Measurements from ENCODE around the gene ZSCAN12. TPM values are rescaled to one million over a fixed set of nuclear protein-coding genes. Genes with fewer than 3 reads are reported as not detected.

The ZSCAN12 gene
- total and polyA plus RNA-seq, 2 of the 13 experiments (the other 11 are each of a cell fraction or from before 2014, with no cell fraction given), result 2.8 to 8.9 TPM

- TF ChIP-seq POLR2A (IDR thresholded peaks at IDR 0.05; ENCODE audit: insufficient read depth in 1 of 2, low read depth in 2 of 2, low read length in 2 of 2), result peak; percentile 47 to 51; a peak in 3 of 4 replicates
- no peak for TF ChIP-seq TBX2 (CRISPR knock-in tag; IDR thresholded peaks at IDR 0.05; ENCODE audit: borderline replicate concordance)
- no peak for TF ChIP-seq PAF1 (CRISPR knock-in tag; IDR thresholded peaks at IDR 0.05)
- TF ChIP-seq KDM2A (CRISPR knock-in tag; IDR thresholded peaks at IDR 0.05; ENCODE audit: borderline replicate concordance, low read depth), result peak; percentile 50; the same call in 1 of the 2 replicates
- no peak for TF ChIP-seq HHEX (CRISPR knock-in tag; IDR thresholded peaks at IDR 0.05)
- peak; percentile 42; the same call in 1 of the 2 replicates for TF ChIP-seq POLR2AphosphoS5 (IDR thresholded peaks at IDR 0.05; ENCODE audit: low read depth, low read length)
- TF ChIP-seq ZNF800 (CRISPR knock-in tag; IDR thresholded peaks at IDR 0.05), result no peak
- peak; percentile 66 for TF ChIP-seq ZMYM4 (CRISPR knock-in tag; IDR thresholded peaks at IDR 0.05)
- TF ChIP-seq ZFY (CRISPR knock-in tag; IDR thresholded peaks at IDR 0.05), result peak; percentile 44; the same call in 1 of the 2 replicates
- TF ChIP-seq NCOA1 (CRISPR knock-in tag; IDR thresholded peaks at IDR 0.05), result no peak
- peak; percentile 73 for TF ChIP-seq PHF20 (CRISPR knock-in tag; IDR thresholded peaks at IDR 0.05)
- no peak for TF ChIP-seq RAD21 (CRISPR knock-in tag; IDR thresholded peaks at IDR 0.05)
- TF ChIP-seq ZFP91 (CRISPR knock-in tag; IDR thresholded peaks at IDR 0.05; ENCODE audit: borderline replicate concordance), result peak; percentile 21; the same call in 1 of the 2 replicates
- 0 out of 2 replicates have a peak, but pooled peaks have one; percentile 20 for TF ChIP-seq GMEB2 (CRISPR knock-in tag; IDR thresholded peaks at IDR 0.05; ENCODE audit: low read depth)
- TF ChIP-seq ZNF280B (CRISPR knock-in tag; IDR thresholded peaks at IDR 0.05; ENCODE audit: borderline replicate concordance), result 0 out of 2 replicates have a peak, but pooled peaks have one; percentile 34
- TF ChIP-seq JDP2 (CRISPR knock-in tag; IDR thresholded peaks at IDR 0.05; ENCODE audit: borderline replicate concordance), result no peak
- peak; percentile 76; the same call in 1 of the 2 replicates for TF ChIP-seq HOXA3 (CRISPR knock-in tag; IDR thresholded peaks at IDR 0.05)
- TF ChIP-seq ZSCAN21 (CRISPR knock-in tag; IDR thresholded peaks at IDR 0.05; ENCODE audit: borderline replicate concordance), result no peak
- 0 out of 2 replicates have a peak, but pooled peaks have one; percentile 9 for TF ChIP-seq BCL6 (CRISPR knock-in tag; IDR thresholded peaks at IDR 0.05)
Measured at GRCh38 chr6:28443112-28443773, 43.7 kb upstream of the ZSCAN12 start, which contains the start of gene ZSCAN23 (continued).

Data from HepG2 (cell line).